SK-N-MC (cell line): ENCODE results near the gene ACVR1.

Experiments used
- DNase-seq: peaks from one replicate; pipeline ENCODE4 v3.0.0-alpha.2; 2011; ENCODE audit warnings: low read depth, low spot score
- H3K27ac ChIP-seq: fragments of 200-600 bp; sonication (generic); 2 replicates; pipeline ENCODE4 v1.5.1; 2016; ENCODE audit warnings: mixed run types
- H3K36me3 ChIP-seq: fragments of 200-600 bp; sonication (generic); 2 replicates; pipeline ENCODE4 v1.6.1; 2017; ENCODE audit warnings: antibody characterized with exemption, low read length, mixed read lengths; ENCODE audit not compliant: insufficient read depth
- H3K4me3 ChIP-seq: fragments of 200-600 bp; sonication (generic); 2 replicates; pipeline ENCODE4 v1.5.1; 2016
- H3K9ac ChIP-seq: fragments of 200-600 bp; sonication (generic); 2 replicates; pipeline ENCODE4 v1.8.0; 2017; ENCODE audit warnings: mixed run types, mixed read lengths; ENCODE audit not compliant: insufficient read length
- H3K9me3 ChIP-seq: fragments of 200-600 bp; sonication (generic); 2 replicates; pipeline ENCODE4 v1.6.1; 2017; ENCODE audit warnings: low read depth, mild to moderate bottlenecking, antibody characterized with exemption, low read length, moderate library complexity, mixed read lengths
- EZH2 ChIP-seq: fragments of 200-600 bp; sonication (generic); IDR thresholded peaks from one replicate; pipeline ENCODE4 v1.6.1; 2017; ENCODE audit warnings: antibody characterized with exemption
- FOXP2 ChIP-seq: optimal IDR thresholded peaks from 2 replicates; pipeline ENCODE3; 2011; ENCODE audit warnings: mild to moderate bottlenecking, moderate library complexity; ENCODE audit not compliant: insufficient read depth; ENCODE audit errors: extremely low read length, control extremely low read depth
- POLR2AphosphoS5 ChIP-seq: IDR thresholded peaks from 2 replicates; pipeline ENCODE4 v1.6.1; 2012; ENCODE audit warnings: mild to moderate bottlenecking, low read depth, low read length, borderline replicate concordance

Gene ACVR1

GRCh38 chr2:157784169-157784822 lies 91.8 kb downstream of the ACVR1 start:
- peak overlapping the region; percentile 66 for H3K4me3 ChIP-seq
- TF ChIP-seq POLR2AphosphoS5 = no peak
- no peak for TF ChIP-seq EZH2
- no peak for TF ChIP-seq FOXP2
- H3K9me3 ChIP-seq = no peaks in the 10 kb centered on the region
- DNase-seq = peak; percentile 28
- no peaks in the 10 kb centered on the region; the same call in 1 of the 2 replicates for H3K36me3 ChIP-seq
- H3K27ac ChIP-seq = peak overlapping the region; percentile 73; the same call in 1 of the 2 replicates
- peak overlapping the region; percentile 38 for H3K9ac ChIP-seq

GRCh38 chr2:157783245-157783644 lies 92.9 kb downstream of the ACVR1 start:
- DNase-seq = no peak
- Histone ChIP-seq H3K36me3 (no peaks in the 10 kb centered on the region; the same call in 1 of the 2 replicates), H3K9me3 (no peaks in the 10 kb centered on the region), H3K27ac (no peak overlapping the region), H3K9ac (no peak overlapping the region), H3K4me3 (no peak overlapping the region)
- TF ChIP-seq FOXP2 = no peak
- no peak for TF ChIP-seq POLR2AphosphoS5
- TF ChIP-seq EZH2 = no peak

- Histone ChIP-seq H3K9me3 (no peaks in the 10 kb centered on the region), H3K4me3 (no peak overlapping the region), H3K36me3 (peaks cover 4% of the 10 kb centered on the region), H3K9ac (no peak overlapping the region), H3K27ac (no peak overlapping the region)
- no peak for DNase-seq
- TF ChIP-seq FOXP2 (no peak), EZH2 (no peak), POLR2AphosphoS5 (no peak)
Measured at GRCh38 chr2:157782057-157782845, 93.9 kb downstream of the ACVR1 start.

DNA sequence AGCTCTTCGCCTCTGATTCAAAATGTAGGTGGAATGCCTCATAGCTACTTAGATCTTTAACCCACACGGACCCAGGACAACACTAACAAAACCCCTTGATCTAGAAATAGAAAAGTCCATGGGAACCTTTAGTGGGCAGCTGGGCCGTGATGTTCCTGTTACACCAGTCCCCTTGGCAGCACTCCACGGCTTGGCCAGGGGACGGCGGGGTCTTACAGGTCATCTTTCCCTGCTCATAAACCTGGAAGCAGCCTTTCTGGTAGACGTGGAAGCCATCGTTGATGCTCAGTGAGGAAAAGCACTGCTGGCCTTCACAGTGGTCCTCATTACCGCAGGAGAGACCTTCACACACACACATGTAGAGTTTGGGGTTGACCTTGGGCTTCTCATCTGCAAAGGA lies 95.9 kb downstream of the ACVR1 start:
- H3K27ac ChIP-seq = no peak overlapping the region
- H3K36me3 ChIP-seq = peaks cover 4% of the 10 kb centered on the region
- no peaks in the 10 kb centered on the region for H3K9me3 ChIP-seq
- no peak for TF ChIP-seq EZH2
- TF ChIP-seq FOXP2 = no peak
- TF ChIP-seq POLR2AphosphoS5 = no peak
- no peak for DNase-seq
- no peak overlapping the region for H3K9ac ChIP-seq
- no peak overlapping the region for H3K4me3 ChIP-seq

DNA sequence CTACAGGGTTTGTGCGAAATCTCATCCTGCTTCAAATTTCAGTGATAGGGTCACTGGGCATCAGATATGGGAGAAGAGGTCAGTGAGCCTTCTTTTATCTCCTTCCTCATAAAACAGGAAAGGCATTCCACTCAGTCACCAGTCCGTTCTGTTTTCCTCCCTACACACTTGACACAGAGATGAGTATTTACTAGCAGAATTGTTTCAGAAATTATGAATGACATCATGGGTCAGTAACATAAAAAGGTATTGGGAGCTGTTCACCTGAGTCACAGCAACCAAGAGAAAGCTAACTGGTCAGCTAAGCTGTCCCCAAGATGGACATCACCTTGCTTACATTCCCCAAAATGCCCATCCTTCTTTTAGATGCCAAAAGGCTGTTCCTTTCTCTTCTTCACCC lies 96.3 kb downstream of the ACVR1 start:
- H3K9me3 ChIP-seq = no peaks in the 10 kb centered on the region
- TF ChIP-seq FOXP2 (no peak), POLR2AphosphoS5 (no peak), EZH2 (no peak)
- H3K27ac ChIP-seq = no peak overlapping the region
- H3K4me3 ChIP-seq = no peak overlapping the region
- H3K9ac ChIP-seq = no peak overlapping the region
- no peak for DNase-seq
- peaks cover 4% of the 10 kb centered on the region for H3K36me3 ChIP-seq

DNA sequence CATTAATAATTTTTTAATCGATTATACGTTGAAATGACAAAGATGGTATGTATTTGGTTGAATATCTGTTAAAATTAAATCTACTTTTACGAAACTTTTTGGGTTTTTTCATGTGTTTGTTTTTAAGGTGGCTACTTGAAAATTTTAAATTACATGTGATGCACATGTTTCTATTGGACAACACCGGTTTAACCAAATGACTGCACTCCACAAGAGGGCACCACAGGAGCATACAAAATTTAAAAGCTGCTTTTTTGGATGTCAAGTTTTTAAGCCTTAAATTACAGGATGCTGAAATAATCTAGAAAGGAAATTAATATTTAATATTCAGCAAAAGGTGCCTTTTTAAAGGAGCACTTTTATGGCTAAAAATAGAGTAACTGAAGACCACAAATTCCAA lies 98.7 kb downstream of the ACVR1 start:
- no peak overlapping the region for H3K27ac ChIP-seq
- peaks cover 4% of the 10 kb centered on the region for H3K36me3 ChIP-seq
- no peak overlapping the region for H3K9ac ChIP-seq
- DNase-seq = peak; percentile 35
- no peak overlapping the region for H3K4me3 ChIP-seq
- no peak for TF ChIP-seq EZH2
- TF ChIP-seq POLR2AphosphoS5 = no peak
- TF ChIP-seq FOXP2 = no peak
- no peaks in the 10 kb centered on the region for H3K9me3 ChIP-seq

GRCh38 chr2:157771234-157771633 lies 104.9 kb downstream of the ACVR1 start:
- TF ChIP-seq FOXP2 (no peak), EZH2 (no peak), POLR2AphosphoS5 (no peak)
- Histone ChIP-seq H3K36me3 (peaks cover 11% of the 10 kb centered on the region), H3K4me3 (no peak overlapping the region), H3K9me3 (0 out of 2 replicates have a peak, but pooled peaks cover 3% of the 10 kb centered on the region), H3K27ac (no peak overlapping the region), H3K9ac (no peak overlapping the region)
- DNase-seq = no peak

DNA sequence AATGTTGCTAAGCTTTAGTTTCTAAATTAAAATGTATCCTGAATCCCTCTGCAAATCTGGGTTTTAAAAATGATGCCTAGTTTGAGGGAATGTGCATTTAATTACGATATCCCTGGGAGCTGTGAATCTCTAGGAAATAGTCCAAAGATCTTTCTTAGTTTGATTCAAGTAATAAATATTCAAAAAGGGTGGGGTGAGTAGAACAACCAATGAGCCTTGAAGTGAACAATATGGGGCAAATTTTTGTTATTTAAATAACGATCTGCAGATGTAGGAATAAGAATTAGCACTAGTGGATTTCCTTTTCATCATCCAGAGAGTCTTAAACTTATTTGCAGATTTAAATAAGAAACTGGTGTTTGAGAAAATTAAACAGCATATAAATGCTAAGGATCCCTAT lies 106.3 kb downstream of the ACVR1 start:
- no peak for TF ChIP-seq EZH2
- TF ChIP-seq POLR2AphosphoS5 = no peak
- 0 out of 2 replicates have a peak, but pooled peaks cover 3% of the 10 kb centered on the region for H3K9me3 ChIP-seq
- peak overlapping the region; percentile 70 for H3K27ac ChIP-seq
- peak overlapping the region; percentile 50 for H3K4me3 ChIP-seq
- no peak overlapping the region for H3K9ac ChIP-seq
- DNase-seq = no peak
- peaks cover 23% of the 10 kb centered on the region for H3K36me3 ChIP-seq
